Measurements from ENCODE around the gene CCL23. TPM values are rescaled to one million over a fixed set of nuclear protein-coding genes. Genes with fewer than 3 reads are reported as not detected.

Gene CCL23
- total RNA-seq, 4 donors from 2014 or later, result 3.4 to 13.7 (median 9.1) TPM

DNA sequence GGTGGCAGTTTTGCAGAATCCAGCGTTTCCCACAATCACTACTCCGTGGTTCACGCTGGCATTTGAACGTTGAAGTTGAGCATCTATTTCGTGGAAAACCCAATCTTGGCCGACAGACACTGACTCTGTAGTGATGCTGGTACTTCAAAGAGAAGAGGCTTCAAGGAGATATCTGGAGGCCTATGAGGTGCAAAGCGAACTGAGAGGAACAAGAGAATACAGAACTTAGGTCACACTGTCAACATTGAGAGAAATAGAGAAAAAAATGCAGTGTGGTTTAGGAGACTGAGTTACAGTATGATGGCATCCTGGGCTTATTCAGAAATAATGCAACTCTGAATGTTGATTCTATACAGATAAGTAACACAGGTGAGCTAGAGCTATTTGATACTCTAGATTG lies 52.5 kb downstream of the CCL23 start:
- no peak for TF ChIP-seq CTCF (IDR thresholded peaks at IDR 0.05; ENCODE audit: low read depth)

- no peak for TF ChIP-seq CTCF (IDR thresholded peaks at IDR 0.05; ENCODE audit: low read depth)
These were observed 54.1 kb downstream of the CCL23 start for GRCh38 chr17:35963663-35964062.

Other genes starting within 250 kb of the CCL23 start
- 10 to 100 TPM; 21.6 to 46.1 (median 42.7) TPM for gene MMP28, start 222.3 kb downstream of the CCL23 start, total RNA-seq
- 100 to 1,000 TPM in 1 of 4 donors, 10 to 100 TPM in 3; 69.1 to 106 (median 78.7) TPM for gene TAF15, start 208.5 kb downstream of the CCL23 start, total RNA-seq
- not detected for gene HEATR9, start 149.1 kb downstream of the CCL23 start, total RNA-seq
- 10 to 100 TPM in 1 of 4 donors, 1 to 10 TPM in 1, under 1 TPM in 1, not detected in 1; 0.82 to 11.2 (median 6.8) TPM for gene CCL5, start 137.6 kb downstream of the CCL23 start, total RNA-seq
- gene RDM1, start 87.2 kb downstream of the CCL23 start, total RNA-seq, result not detected
- not detected for gene LYZL6, start 74.3 kb downstream of the CCL23 start, total RNA-seq
- 1 to 10 TPM in 1 of 4 donors, under 1 TPM in 1, not detected in 2; 0.34 to 2.6 TPM for gene CCL16, start 36.5 kb downstream of the CCL23 start, total RNA-seq
- gene CCL14, start 31.2 kb downstream of the CCL23 start, total RNA-seq, result 10 to 100 TPM; 33.5 to 48.7 (median 46.5) TPM
- not detected for gene CCL15, start 16.4 kb downstream of the CCL23 start, total RNA-seq
- gene CCL18, start 46.3 kb upstream of the CCL23 start, total RNA-seq, result 10 to 100 TPM in 1 of 4 donors, 1 to 10 TPM in 1, under 1 TPM in 1, not detected in 1; 0.66 to 19.2 (median 2.2) TPM
- gene CCL3, start 72.2 kb upstream of the CCL23 start, total RNA-seq, result 10 to 100 TPM in 1 of 4 donors, 1 to 10 TPM in 2, under 1 TPM in 1; 0.98 to 14.1 (median 1.7) TPM
- 1 to 10 TPM in 3 of 4 donors, not detected in 1; 2.2 to 4.2 (median 3.1) TPM for gene CCL4, start 85.9 kb upstream of the CCL23 start, total RNA-seq
- gene TBC1D3B, start 158.7 kb upstream of the CCL23 start, total RNA-seq, result 1 to 10 TPM in 1 of 4 donors, not detected in 3; 2.9 TPM
- 1 to 10 TPM in 1 of 4 donors, not detected in 3; 3.9 TPM for gene CCL3L1, start 178.8 kb upstream of the CCL23 start, total RNA-seq
- gene CCL4L2, start 193.1 kb upstream of the CCL23 start, total RNA-seq, result not detected
- gene TBC1D3I, start 246.6 kb upstream of the CCL23 start, total RNA-seq, result not detected